Skin epidermis (tissue), 12 donors: ENCODE results near the gene SYNGR2.
A peak's percentile ranks its signal among the peaks of the same experiment; 100 is the strongest.

ENCODE experiments used
- H3K27ac ChIP-seq, 21 experiments: fragments of 200-600 bp; sonication (generic) in 11 of 21; one replicate each; pipeline ENCODE4 v1.5.0; 2020; ENCODE audit warnings: mild to moderate bottlenecking in 3 of 21, inconsistent platforms in 2 of 21, moderate library complexity in 2 of 21
- H3K4me3 ChIP-seq, 7 experiments: fragments of 200-600 bp; sonication (generic) in 2 of 7; one replicate each; pipeline ENCODE4 v1.5.0; 2020; ENCODE audit warnings: inconsistent platforms in 2 of 7, mild to moderate bottlenecking in 2 of 7, moderate library complexity in 1 of 7

Gene SYNGR2

GRCh38 chr17:78168242-78168902 lies at the start of gene SYNGR2:
TSS of gene SYNGR2 (plus strand) at chr17:78168581. CDS start at chr17:78168617, 36 bp downstream.
- Histone ChIP-seq H3K27ac (peak within 1 kb of the TSS; percentile 54 to 99 (median 94)), H3K4me3 (peak within 1 kb of the TSS; percentile 62 to 95 (median 76))

- Histone ChIP-seq H3K4me3 (no peak overlapping the region), H3K27ac (no peak overlapping the region)
Observed at GRCh38 chr17:78118801-78119241, 49.6 kb upstream of the SYNGR2 start.

GRCh38 chr17:78120537-78120936 lies 47.8 kb upstream of the SYNGR2 start:
- no peak overlapping the region for H3K4me3 ChIP-seq
- peak overlapping the region in 6 of 21 experiments; percentile 47 to 85 (median 82) for H3K27ac ChIP-seq

GRCh38 chr17:78120971-78121800 lies 47.2 kb upstream of the SYNGR2 start:
- Histone ChIP-seq H3K4me3 (peak overlapping the region in 2 of 7 experiments; percentile 7 to 15), H3K27ac (peak overlapping the region in 12 of 21 experiments; percentile 16 to 85 (median 66))

GRCh38 chr17:78121801-78122215 lies 46.6 kb upstream of the SYNGR2 start:
- H3K4me3 ChIP-seq, result peak overlapping the region in 1 of 7 experiments; percentile 15

GRCh38 chr17:78122216-78122930 lies 46.0 kb upstream of the SYNGR2 start:
- H3K27ac ChIP-seq, result peak overlapping the region in 10 of 21 experiments; percentile 48 to 85 (median 72)
- no peak overlapping the region for H3K4me3 ChIP-seq

More at GRCh38 chr17:78121801-78122215, 46.6 kb upstream of the SYNGR2 start:
- peak overlapping the region in 12 of 21 experiments; percentile 16 to 85 (median 66) for H3K27ac ChIP-seq

- Histone ChIP-seq H3K4me3 (no peak overlapping the region), H3K27ac (peak overlapping the region in 4 of 21 experiments; percentile 52 to 85 (median 77))
Observed at GRCh38 chr17:78122931-78123249, 45.5 kb upstream of the SYNGR2 start.

GRCh38 chr17:78123258-78123929 lies 45.0 kb upstream of the SYNGR2 start:
- H3K27ac ChIP-seq, result peak overlapping the region in 4 of 21 experiments; percentile 52 to 98 (median 93)

GRCh38 chr17:78124081-78124835 lies 44.1 kb upstream of the SYNGR2 start:
- Histone ChIP-seq H3K4me3 (no peak overlapping the region), H3K27ac (peak overlapping the region in 14 of 21 experiments; percentile 1 to 98 (median 74))

More at GRCh38 chr17:78123258-78123929, 45.0 kb upstream of the SYNGR2 start:
- H3K4me3 ChIP-seq, result no peak overlapping the region

- Histone ChIP-seq H3K27ac (peak overlapping the region in 16 of 21 experiments; percentile 6 to 98 (median 74)), H3K4me3 (peak overlapping the region in 1 of 7 experiments; percentile 2)
Observed at GRCh38 chr17:78124836-78125137, 43.6 kb upstream of the SYNGR2 start.

- Histone ChIP-seq H3K4me3 (peak overlapping the region in 1 of 7 experiments; percentile 2), H3K27ac (peak overlapping the region in 18 of 21 experiments; percentile 21 to 98 (median 84))
Observed at GRCh38 chr17:78125138-78125913, 43.1 kb upstream of the SYNGR2 start.

GRCh38 chr17:78125976-78126894 lies 42.1 kb upstream of the SYNGR2 start:
- peak overlapping the region in 6 of 7 experiments; percentile 54 to 82 (median 70) for H3K4me3 ChIP-seq
- peak overlapping the region; percentile 13 to 98 (median 90) for H3K27ac ChIP-seq

- Histone ChIP-seq H3K27ac (peak overlapping the region; percentile 13 to 98 (median 90)), H3K4me3 (peak overlapping the region; percentile 54 to 83 (median 72))
Observed at GRCh38 chr17:78126895-78127238, 41.5 kb upstream of the SYNGR2 start.

- Histone ChIP-seq H3K4me3 (peak overlapping the region; percentile 54 to 83 (median 72)), H3K27ac (peak overlapping the region; percentile 48 to 98 (median 90))
Observed at GRCh38 chr17:78127239-78127887, 41.0 kb upstream of the SYNGR2 start.

GRCh38 chr17:78127888-78128550 lies 40.4 kb upstream of the SYNGR2 start:
- peak overlapping the region; percentile 48 to 98 (median 90) for H3K27ac ChIP-seq

More at GRCh38 chr17:78127888-78128550, 40.4 kb upstream of the SYNGR2 start:
- H3K4me3 ChIP-seq, result peak overlapping the region; percentile 54 to 83 (median 72)
